MM.1S (cell line): Measurements from ENCODE around the gene HPS4.

Experiments used
- CTCF ChIP-seq: fragments of 300-600 bp; sonication (generic); IDR thresholded peaks from 2 replicates; pipeline ENCODE4 v1.5.1; 2016; ENCODE audit warnings: antibody characterized with exemption, low read length, mixed read lengths
- EZH2 ChIP-seq: fragments of 300-600 bp; sonication (generic); optimal IDR thresholded peaks from 2 replicates; pipeline ENCODE3; 2017; ENCODE audit warnings: low read depth, mild to moderate bottlenecking, antibody characterized with exemption, low read length, mixed read lengths
- EZH2phosphoT487 ChIP-seq: fragments of 300-600 bp; sonication (generic); IDR thresholded peaks from 2 replicates; pipeline ENCODE4 v1.6.1; 2018; ENCODE audit warnings: antibody characterized with exemption, low read length

GRCh38 chr22:26492220-26492619 is 8.6 kb upstream of the HPS4 start:
- TF ChIP-seq CTCF (no peak), EZH2phosphoT487 (no peak), EZH2 (no peak)
